SU-DHL-6 (cell line): ENCODE results near the gene POC1B.

ENCODE experiments used
- CTCF ChIP-seq: fragments of 200-600 bp; sonication (generic); IDR thresholded peaks from one replicate; pipeline ENCODE4 v1.5.1; 2017; ENCODE audit warnings: antibody characterized with exemption, mild to moderate bottlenecking, low read length, moderate library complexity; ENCODE audit not compliant: insufficient read depth, poor library complexity, severe bottlenecking
- EZH2phosphoT487 ChIP-seq: fragments of 200-600 bp; sonication (generic), shearing (Covaris generic); conservative IDR thresholded peaks from 2 replicates; pipeline ENCODE4 v1.6.1; 2018; ENCODE audit warnings: mild to moderate bottlenecking, antibody characterized with exemption, low read length, moderate library complexity, mixed read lengths

DNA sequence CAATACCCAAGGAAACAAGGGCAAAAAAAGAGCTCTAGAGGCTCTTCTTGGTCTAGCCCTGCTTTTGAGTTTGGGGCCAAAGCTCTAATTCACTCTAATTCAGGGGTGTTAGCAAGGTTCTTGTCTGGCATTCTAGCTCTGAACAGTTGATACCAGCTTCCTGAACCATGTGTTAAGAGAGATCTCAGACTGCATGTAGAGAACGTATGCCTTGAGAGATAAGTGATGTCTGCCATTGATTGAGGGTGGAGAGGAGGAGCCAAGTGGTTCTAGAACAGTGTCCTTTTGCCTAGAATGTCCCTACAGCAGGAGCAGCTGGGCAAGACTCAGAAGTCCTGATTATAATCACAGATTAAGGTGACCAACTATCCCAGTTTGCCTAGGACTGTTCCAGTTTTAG lies 18.2 kb upstream of the POC1B start:
- TF ChIP-seq CTCF (no peak), EZH2phosphoT487 (no peak)
